Measurements from ENCODE around the gene RHOC.

- TF ChIP-seq CTCF (IDR thresholded peaks at IDR 0.05) (no peak), EZH2 (IDR thresholded peaks at IDR 0.05; ENCODE audit: borderline replicate concordance, insufficient read depth, low read depth, low read length, poor library complexity, severe bottlenecking) (no peak)
Observed at GRCh38 chr1:112719706-112720105, 12.8 kb upstream of the RHOC start.

All from B cell (primary cell).